GM21447 (cell line): ENCODE measurements around the gene CENPF.
"Not testable (repeated sequence)": the region's sequence is repeated elsewhere in the genome, so short reads cannot be mapped to it uniquely, and the experiment has no call there.

Experiments
- ATAC-seq: cut with Tn5 transposase; IDR thresholded peaks from one replicate; pipeline ENCODE4 v1.9.1; 2021; ENCODE audit not compliant: unreplicated experiment

Gene CENPF

DNA sequence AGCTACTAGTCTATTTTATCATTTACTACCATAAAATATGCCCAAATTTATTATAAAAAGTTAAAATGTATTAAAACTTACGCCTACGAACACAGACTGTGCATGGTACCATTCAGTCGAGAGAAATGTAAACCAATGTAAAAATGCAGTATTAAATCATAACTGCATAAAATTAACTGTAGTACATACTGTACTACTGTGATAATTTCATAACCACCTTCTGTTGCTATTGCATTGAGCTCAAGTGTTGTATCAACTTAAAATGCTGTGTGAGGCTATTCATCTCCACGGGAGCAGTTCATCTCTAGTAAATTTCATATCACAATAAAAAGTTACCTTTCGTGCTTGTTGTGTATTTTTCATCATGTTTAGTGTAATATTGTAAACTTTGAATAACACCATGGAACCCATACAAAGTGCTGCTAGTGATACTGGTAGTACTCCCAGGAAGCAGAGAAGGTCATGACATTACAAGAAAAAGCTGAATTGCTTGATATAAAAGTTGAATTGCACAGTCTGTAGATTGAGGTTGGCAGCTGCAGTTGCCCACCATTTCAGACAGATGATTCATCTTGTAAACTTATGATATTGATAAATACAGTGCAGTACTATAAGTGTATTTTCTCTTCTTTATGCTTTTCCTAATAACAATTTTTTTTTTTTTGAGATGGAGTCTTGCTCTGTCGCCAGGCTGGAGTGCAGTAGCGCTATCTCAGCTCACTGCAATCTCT is 19.0 kb upstream of the CENPF start:
- no peak for ATAC-seq

GRCh38 chr1:214584805-214585766 is 17.9 kb upstream of the CENPF start:
- no peak for ATAC-seq

- no peak for ATAC-seq
Observed at GRCh38 chr1:214586621-214587020, 16.4 kb upstream of the CENPF start.

- ATAC-seq, result no peak
Observed at GRCh38 chr1:214587165-214587564, 15.8 kb upstream of the CENPF start.

DNA sequence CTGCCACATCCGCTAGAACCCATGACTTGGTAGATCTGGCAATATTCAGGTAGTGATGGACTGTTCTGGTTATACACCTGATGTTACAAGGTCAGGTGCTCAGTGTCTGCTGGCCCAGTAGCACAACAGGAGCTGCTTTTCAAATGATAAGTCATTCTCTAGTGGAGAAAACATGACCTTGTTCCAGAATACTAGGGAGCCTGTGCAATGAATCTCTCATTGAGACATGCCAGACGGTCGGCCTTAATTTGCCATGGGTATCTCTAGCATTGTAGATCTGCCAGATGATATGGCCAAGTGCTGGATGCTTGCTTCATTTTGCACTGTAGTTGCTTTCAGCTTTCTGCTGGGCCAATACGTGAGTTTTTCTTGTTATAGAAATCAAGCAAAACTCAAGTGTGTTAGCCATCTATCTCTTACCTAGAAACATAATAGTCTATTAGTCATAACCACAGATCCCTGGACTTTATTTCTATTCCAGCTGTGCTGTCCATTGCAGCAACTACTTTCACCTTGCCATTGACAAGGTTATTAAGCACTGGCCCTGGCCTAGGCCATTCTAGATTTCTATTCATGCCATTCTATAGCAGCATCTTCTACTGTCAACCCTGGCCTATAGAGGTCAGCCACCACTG is 13.9 kb upstream of the CENPF start:
- ATAC-seq, result no peak

DNA sequence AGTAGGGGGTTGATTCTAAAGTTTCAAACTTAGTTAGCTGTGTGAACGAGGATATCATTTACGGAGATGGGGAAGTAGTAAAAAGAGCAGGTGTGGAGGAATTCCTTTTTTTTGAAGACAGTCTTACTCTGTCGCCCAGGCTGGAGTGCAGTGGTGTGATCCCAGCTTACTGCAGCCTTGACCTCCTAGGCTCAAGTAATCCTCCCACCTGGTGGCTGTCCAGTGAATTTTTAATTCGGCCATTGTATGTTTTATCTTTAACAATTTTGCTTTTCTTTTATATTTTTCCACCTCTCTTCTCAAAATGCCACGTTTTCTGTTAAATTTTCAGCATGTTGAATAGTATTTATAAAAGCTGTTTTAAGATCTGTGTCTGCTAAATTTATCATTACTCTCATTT is 12.3 kb upstream of the CENPF start:
- no peak for ATAC-seq

GRCh38 chr1:214591918-214592317 is 11.1 kb upstream of the CENPF start:
- ATAC-seq, result not testable (repeated sequence)

GRCh38 chr1:214593158-214593557 is 9.8 kb upstream of the CENPF start:
- ATAC-seq, result no peak

- ATAC-seq, result no peak
Observed at GRCh38 chr1:214603819-214604252, 841 bp downstream of the CENPF start.

DNA sequence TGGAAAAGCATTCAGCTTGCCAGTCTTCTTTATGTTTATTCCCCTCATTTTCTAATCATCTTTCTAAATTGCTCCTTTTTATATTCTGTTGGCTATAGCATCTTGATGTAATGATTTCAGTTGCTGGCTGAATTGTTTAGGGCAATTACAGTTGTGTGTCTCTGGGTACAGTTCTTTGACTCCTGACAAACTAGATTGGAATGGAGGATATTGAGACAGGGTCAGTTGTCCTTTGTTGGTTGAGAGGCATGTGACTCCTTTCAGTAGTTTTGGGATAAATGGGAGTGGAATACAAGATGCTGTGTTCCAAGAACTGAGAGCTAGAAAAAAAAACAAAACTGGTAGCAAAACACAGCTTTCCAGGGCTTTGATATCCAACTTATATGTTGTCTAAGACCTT is 1.5 kb downstream of the CENPF start:
- no peak for ATAC-seq

DNA sequence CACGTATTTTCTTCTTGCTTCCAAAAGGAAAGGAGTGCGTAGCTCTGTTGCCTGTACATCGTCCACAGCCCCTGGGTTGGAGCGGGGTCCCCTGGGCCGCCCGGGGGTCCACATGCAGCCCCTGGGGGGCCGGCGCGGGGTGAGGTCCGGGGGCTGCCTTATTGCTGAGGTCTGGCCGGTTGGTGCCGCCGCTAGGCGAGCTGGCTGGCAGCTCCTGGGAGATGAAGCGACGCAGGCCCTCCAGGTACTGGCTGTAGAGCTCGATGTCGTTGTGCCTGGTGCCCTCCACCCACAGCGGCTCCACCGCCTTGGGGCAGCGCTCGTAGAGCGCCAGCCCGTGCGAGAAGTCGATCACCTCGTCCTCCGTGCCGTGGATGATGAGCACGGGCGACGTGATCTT is 2.5 kb downstream of the CENPF start:
- ATAC-seq, result not testable (repeated sequence)

DNA sequence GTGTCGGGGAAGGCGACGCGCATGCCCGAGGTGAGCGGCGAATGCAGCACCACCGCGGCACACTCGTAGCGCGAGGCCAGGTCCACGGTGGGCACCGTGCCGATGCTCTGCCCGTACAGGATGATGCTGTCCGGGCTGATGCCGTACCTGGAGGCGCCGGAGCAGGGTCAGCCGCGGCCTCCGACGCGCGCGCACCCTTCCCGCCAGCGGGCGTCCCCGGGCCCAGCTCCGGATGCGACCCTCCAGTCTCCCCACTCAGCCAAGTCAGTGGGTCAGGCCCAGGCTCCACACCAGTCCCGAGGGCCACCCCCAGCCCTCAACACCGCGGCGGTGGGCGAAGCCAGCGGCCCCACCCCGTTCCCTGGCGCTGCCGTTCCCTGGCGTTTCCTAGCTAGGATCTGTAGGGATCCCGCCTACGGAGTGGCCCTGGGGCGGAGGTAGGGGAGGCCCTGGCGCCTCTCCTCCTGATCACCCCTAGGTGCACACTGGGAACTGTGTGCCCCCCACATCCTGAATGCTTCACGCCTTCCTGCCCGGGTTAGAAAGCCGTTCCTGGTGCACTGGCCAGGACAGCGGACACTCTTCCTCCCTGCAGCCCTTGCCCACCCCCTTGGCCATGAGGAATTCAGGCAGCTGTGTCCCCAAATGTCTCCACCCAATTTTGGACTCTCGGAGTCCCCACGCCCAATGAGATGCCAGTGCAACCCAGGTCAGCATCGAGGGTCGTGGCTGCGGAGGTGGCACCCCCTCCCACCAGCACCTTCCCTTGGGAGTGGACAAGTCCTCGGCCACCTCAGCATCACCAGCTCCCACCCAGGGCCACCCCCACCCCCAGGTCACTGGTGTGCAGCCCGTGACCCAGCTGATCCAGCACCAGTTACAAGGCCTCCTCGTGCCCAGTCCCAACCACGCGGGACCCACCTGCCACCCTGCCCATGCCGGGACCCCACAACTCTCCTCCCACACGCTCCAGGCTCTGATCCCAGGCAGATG is 3.2 kb downstream of the CENPF start:
- not testable (repeated sequence) for ATAC-seq

- not testable (repeated sequence) for ATAC-seq
Observed at GRCh38 chr1:214607492-214608215, 4.7 kb downstream of the CENPF start.

DNA sequence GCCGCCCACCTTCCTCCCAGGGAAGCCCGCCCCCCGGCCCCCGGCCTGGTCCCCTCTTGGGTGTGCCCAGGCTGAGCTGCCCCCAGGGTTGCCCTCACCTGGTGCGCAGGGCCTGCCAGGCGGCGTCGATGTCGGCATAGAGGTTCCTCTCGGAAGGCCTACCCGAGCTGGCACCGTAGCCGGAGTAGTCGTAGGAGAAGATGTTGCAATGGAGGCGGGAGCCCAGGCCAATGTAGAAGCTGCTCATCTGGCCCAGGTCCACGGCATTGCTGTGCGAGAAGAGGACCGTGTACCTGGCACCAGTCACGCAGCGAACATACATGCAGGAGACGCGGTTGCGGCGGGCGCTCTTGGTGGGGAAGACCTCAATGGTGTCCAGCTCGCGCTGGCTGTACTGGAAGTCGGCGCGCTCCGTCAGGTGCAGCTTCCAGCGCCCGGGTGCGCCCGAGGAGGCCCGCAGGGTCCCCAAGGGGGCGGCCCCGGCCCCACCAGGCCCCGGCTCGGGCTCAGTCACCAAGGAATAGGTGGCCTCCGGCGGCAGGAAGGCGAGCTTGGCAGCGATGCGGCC is 5.3 kb downstream of the CENPF start:
- not testable (repeated sequence) for ATAC-seq

GRCh38 chr1:214608817-214609216 is 5.8 kb downstream of the CENPF start:
- ATAC-seq, result not testable (repeated sequence)

GRCh38 chr1:214609692-214610091 is 6.7 kb downstream of the CENPF start:
- ATAC-seq, result no peak

- ATAC-seq, result not testable (repeated sequence)
Observed at GRCh38 chr1:214610136-214610535, 7.1 kb downstream of the CENPF start.

DNA sequence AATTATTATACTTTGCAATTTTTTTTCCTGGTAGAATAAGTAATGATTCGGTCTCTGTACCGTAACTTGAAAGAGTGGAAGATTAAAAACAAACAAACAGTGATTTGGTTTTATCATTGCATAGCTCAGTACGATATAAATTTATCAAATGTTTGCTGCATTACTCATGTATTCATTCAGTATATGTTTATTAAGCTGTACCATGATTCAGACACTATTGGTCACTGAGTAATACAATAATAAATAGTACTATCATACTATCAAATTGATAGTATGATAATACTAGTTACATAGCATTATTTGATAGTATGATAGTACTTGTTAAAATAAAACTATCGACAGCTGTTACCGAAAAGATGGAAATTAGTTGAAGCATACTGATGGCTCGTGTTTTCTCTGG is 12.1 kb downstream of the CENPF start:
- no peak for ATAC-seq

- no peak for ATAC-seq
Observed at GRCh38 chr1:214615871-214616270, 12.9 kb downstream of the CENPF start.
